Esophagus muscularis mucosa (tissue), 4 donors: ENCODE results near the gene PARD3B.

Experiments used
- EP300 ChIP-seq: sonication (generic); formaldehyde crosslinking; IDR thresholded peaks from one replicate; pipeline ENCODE4 v1.6.1; 2017; ENCODE audit warnings: antibody characterized with exemption
- POLR2A ChIP-seq: fragments of 450-650 bp; IDR thresholded peaks from one replicate; pipeline ENCODE4 v1.6.1; 2017; ENCODE audit warnings: antibody characterized with exemption, moderate library complexity, mild to moderate bottlenecking, low read depth
- POLR2AphosphoS5 ChIP-seq, 2 donors: sonication (generic); formaldehyde crosslinking; IDR thresholded peaks; one replicate each; pipeline ENCODE4 v1.6.1; 2017; ENCODE audit warnings: antibody characterized with exemption in 2 of 2
- TF ChIP-seq, protein P1 (sequence below), 3 experiments: fragments of 200-600 bp in 2 of 3; fragments of 450-650 bp in 1 of 3; sonication (generic) in 2 of 3; IDR thresholded peaks; one replicate each; pipeline ENCODE4 v1.5.1; 2017 to 2019; ENCODE audit warnings: antibody characterized with exemption in 3 of 3, mild to moderate bottlenecking in 2 of 3, moderate library complexity in 1 of 3

- TF ChIP-seq, protein P1, sequence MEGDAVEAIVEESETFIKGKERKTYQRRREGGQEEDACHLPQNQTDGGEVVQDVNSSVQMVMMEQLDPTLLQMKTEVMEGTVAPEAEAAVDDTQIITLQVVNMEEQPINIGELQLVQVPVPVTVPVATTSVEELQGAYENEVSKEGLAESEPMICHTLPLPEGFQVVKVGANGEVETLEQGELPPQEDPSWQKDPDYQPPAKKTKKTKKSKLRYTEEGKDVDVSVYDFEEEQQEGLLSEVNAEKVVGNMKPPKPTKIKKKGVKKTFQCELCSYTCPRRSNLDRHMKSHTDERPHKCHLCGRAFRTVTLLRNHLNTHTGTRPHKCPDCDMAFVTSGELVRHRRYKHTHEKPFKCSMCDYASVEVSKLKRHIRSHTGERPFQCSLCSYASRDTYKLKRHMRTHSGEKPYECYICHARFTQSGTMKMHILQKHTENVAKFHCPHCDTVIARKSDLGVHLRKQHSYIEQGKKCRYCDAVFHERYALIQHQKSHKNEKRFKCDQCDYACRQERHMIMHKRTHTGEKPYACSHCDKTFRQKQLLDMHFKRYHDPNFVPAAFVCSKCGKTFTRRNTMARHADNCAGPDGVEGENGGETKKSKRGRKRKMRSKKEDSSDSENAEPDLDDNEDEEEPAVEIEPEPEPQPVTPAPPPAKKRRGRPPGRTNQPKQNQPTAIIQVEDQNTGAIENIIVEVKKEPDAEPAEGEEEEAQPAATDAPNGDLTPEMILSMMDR (IDR thresholded peaks at IDR 0.05): no peak
- TF ChIP-seq POLR2AphosphoS5 (IDR thresholded peaks at IDR 0.05) (no peak), POLR2A (no peak), EP300 (no peak)
Observed at GRCh38 chr2:204931562-204931961, 386.3 kb downstream of the PARD3B start.
